ENCODE measurements around the gene FAM227B. TPM values are rescaled to one million over a fixed set of nuclear protein-coding genes. Genes with fewer than 3 reads are reported as not detected.
"Not testable (repeated sequence)": the region's sequence is repeated elsewhere in the genome, so short reads cannot be mapped to it uniquely, and the experiment has no call there.

The FAM227B gene
- total RNA-seq, 1 donor from 2014 or later: 3.8 TPM

DNA sequence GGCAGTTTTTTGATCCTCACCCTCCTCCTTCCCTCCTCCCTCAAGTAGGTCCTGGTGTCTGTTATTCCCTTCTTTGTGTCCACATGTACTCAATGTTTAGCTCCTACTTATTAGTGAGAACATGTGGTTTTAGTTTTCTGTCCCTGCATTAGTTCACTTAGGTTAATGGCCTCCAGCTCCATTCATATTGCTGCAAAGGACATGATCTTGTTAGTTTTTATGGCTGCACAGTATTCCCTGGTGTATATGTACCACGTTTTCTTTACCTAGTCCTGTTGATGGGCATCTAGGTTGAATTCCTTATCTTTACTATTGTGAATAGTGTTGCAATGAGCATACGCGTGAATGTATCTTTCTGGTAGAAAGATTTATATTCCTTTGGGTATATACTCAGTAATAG, 259.2 kb downstream of the FAM227B start:
- Mint-ChIP-seq H3K27me3 (ENCODE audit: unreplicated experiment) (no peaks in the 10 kb centered on the region), H3K27ac (ENCODE audit: unreplicated experiment) (no peak overlapping the region), H3K4me3 (ENCODE audit: unreplicated experiment) (no peak overlapping the region)

DNA sequence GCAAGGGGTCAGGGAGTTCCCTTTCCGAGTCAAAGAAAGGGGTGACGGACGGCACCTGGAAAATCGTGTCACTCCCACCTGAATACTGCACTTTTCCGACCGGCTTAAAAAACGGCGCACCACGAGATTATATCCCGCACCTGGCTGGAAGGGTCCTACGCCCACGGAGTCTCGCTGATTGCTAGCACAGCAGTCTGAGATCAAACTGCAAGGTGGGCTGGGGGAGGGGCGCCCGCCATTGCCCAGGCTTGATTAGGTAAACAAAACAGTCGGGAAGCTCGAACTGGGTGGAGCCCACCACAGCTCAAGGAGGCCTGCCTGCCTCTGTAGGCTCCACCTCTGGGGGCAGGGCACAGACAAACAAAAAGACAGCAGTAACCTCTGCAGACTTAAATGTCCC, 266.2 kb downstream of the FAM227B start:
- not testable (repeated sequence) for H3K27ac Mint-ChIP-seq (ENCODE audit: unreplicated experiment); H3K4me3 Mint-ChIP-seq (ENCODE audit: unreplicated experiment); DNase-seq (ENCODE audit: low spot score); H3K27me3 Mint-ChIP-seq (ENCODE audit: unreplicated experiment); H3K9me3 Mint-ChIP-seq (ENCODE audit: unreplicated experiment)
- Mint-ChIP-seq H3K4me1 (ENCODE audit: unreplicated experiment) (peaks cover 15% of the 10 kb centered on the region), H3K36me3 (ENCODE audit: low read depth, unreplicated experiment) (peaks cover 15% of the 10 kb centered on the region)

More for the DNA sequence above, 259.2 kb downstream of the FAM227B start:
- H3K36me3 Mint-ChIP-seq (ENCODE audit: low read depth, unreplicated experiment): peaks cover 7% of the 10 kb centered on the region
- TF ChIP-seq CTCF (IDR thresholded peaks at IDR 0.05; ENCODE audit: unreplicated experiment): no peak
- H3K9me3 Mint-ChIP-seq (ENCODE audit: unreplicated experiment): no peaks in the 10 kb centered on the region
- DNase-seq (ENCODE audit: low spot score): no peak
- no peaks in the 10 kb centered on the region for H3K4me1 Mint-ChIP-seq (ENCODE audit: unreplicated experiment)

GRCh38 chr15:49343546-49343945, 277.1 kb downstream of the FAM227B start:
- H3K27me3 Mint-ChIP-seq (ENCODE audit: unreplicated experiment): no peaks in the 10 kb centered on the region
- H3K4me3 Mint-ChIP-seq (ENCODE audit: unreplicated experiment): no peak overlapping the region
- no peak for TF ChIP-seq CTCF (IDR thresholded peaks at IDR 0.05; ENCODE audit: unreplicated experiment)
- no peak for DNase-seq (ENCODE audit: low spot score)
- peaks cover 18% of the 10 kb centered on the region for H3K36me3 Mint-ChIP-seq (ENCODE audit: low read depth, unreplicated experiment)
- peaks cover 8% of the 10 kb centered on the region for H3K4me1 Mint-ChIP-seq (ENCODE audit: unreplicated experiment)
- peak overlapping the region; percentile 14 for H3K27ac Mint-ChIP-seq (ENCODE audit: unreplicated experiment)
- no peaks in the 10 kb centered on the region for H3K9me3 Mint-ChIP-seq (ENCODE audit: unreplicated experiment)

- no peak for TF ChIP-seq CTCF (IDR thresholded peaks at IDR 0.05; ENCODE audit: unreplicated experiment)
- peaks cover 23% of the 10 kb centered on the region for H3K36me3 Mint-ChIP-seq (ENCODE audit: low read depth, unreplicated experiment)
- peaks cover 2% of the 10 kb centered on the region for H3K27me3 Mint-ChIP-seq (ENCODE audit: unreplicated experiment)
- H3K4me3 Mint-ChIP-seq (ENCODE audit: unreplicated experiment): no peak overlapping the region
- H3K4me1 Mint-ChIP-seq (ENCODE audit: unreplicated experiment): peaks cover 8% of the 10 kb centered on the region
- no peak for DNase-seq (ENCODE audit: low spot score)
- no peaks in the 10 kb centered on the region for H3K9me3 Mint-ChIP-seq (ENCODE audit: unreplicated experiment)
- H3K27ac Mint-ChIP-seq (ENCODE audit: unreplicated experiment): no peak overlapping the region
These were observed 281.0 kb downstream of the FAM227B start for GRCh38 chr15:49339656-49340055.

DNA sequence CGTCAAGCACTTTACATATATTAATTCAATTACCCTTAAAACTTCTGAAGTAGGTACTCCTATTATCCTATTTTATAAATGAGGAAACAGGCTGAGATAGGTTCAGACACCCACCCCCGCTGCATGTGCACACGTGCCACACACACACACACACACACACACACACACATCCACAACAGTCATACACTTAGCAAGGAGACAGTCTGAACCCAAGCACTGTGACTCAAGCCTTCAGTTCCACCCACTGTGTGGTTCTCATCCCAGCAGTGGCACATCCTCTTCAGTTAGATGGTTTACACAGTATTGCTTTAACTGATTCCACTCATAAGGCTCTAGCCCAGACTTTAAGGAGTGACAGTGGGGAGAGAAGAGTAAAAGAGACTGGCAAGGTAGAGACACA, 288.7 kb downstream of the FAM227B start:
- no peak overlapping the region for H3K27ac Mint-ChIP-seq (ENCODE audit: unreplicated experiment)

More for the DNA sequence above, 288.7 kb downstream of the FAM227B start:
- no peaks in the 10 kb centered on the region for H3K4me1 Mint-ChIP-seq (ENCODE audit: unreplicated experiment)
- H3K36me3 Mint-ChIP-seq (ENCODE audit: low read depth, unreplicated experiment): peaks cover 6% of the 10 kb centered on the region
- no peak for DNase-seq (ENCODE audit: low spot score)
- no peaks in the 10 kb centered on the region for H3K9me3 Mint-ChIP-seq (ENCODE audit: unreplicated experiment)
- TF ChIP-seq CTCF (IDR thresholded peaks at IDR 0.05; ENCODE audit: unreplicated experiment): no peak
- H3K4me3 Mint-ChIP-seq (ENCODE audit: unreplicated experiment): no peak overlapping the region
- H3K27me3 Mint-ChIP-seq (ENCODE audit: unreplicated experiment): peaks cover 3% of the 10 kb centered on the region
